Uterus (tissue), 2 donors: ENCODE measurements around the gene MAD2L2.

Experiments
- CTCF ChIP-seq, 4 experiments: fragments of 200-600 bp in 2 of 4; fragments of 450-650 bp in 2 of 4; sonication (generic) in 2 of 4; IDR thresholded peaks; one replicate each; pipeline ENCODE4 v1.5.1; 2016 to 2019; ENCODE audit warnings: antibody characterized with exemption in 4 of 4, mild to moderate bottlenecking in 2 of 4, moderate library complexity in 1 of 4
- POLR2A ChIP-seq, 2 donors: fragments of 450-650 bp; IDR thresholded peaks; one replicate each; pipeline ENCODE4 v1.6.1; 2016; ENCODE audit warnings: antibody characterized with exemption in 2 of 2, mild to moderate bottlenecking in 1 of 2, moderate library complexity in 1 of 2

GRCh38 chr1:11714831-11715575 lies 34.1 kb upstream of the MAD2L2 start:
- no peak for TF ChIP-seq POLR2A (IDR thresholded peaks at IDR 0.05)
- no peak for TF ChIP-seq CTCF (IDR thresholded peaks at IDR 0.05)
